ENCODE results near the gene ZBP1.

ZBP1 gene

DNA sequence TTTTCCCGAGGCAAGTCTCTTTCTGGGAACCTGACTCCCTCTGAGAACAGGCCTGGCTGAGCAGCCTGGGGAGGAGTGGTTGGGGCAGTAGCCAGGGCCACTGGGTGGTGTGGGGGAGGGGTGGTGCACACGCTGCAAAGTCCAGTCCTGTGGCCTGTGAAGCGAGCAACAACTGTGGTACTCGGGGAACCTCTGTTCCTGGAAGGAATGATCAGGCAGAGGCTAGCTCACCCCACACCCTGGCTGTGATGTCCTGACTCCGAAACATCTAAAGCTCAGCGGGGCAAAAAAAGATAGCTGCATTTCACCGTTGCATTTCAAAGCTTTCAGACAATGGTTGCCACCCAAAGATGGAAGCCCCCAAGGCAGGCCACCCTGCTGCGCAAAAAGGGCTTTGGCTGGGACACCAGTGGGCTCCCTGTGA is 33.8 kb downstream of the ZBP1 start:
- DNase-seq (ENCODE audit: low read depth in 3 of 3): no peak

DNA sequence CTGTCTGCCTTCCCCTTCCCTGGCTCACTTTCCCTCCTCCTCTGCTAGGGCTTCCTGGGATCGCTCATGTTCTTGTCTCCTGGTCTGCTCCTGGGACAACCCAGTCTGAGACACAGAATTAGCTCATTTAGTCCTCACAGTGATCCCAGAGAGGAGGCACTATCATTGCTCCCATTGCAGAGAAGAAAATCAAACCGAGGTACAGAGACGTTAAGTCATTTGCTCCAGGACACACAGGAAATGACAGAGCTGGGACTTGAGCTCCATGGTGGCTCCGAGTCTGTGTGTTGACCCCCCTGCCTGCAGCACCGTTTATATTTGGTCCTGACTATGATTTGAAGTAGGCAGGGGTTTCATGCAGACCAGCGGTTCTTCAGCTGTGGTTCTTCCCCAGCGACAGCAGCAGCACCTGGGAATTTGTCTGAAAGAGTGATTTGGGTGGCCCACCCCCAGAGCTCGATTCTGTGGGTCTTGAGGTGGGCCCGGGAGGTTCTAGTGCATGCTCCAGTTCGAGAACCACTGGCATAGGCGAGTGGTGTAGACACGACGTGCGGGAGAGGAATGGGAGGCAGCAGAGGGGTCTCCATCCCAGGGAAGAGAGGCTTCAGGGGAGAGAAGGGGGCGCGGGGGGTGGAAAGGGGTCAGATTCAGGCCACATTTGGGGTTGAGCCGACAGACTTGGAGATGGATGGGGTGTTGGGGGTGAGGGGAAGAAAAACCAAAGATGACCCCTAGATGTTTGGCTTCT is 34.6 kb downstream of the ZBP1 start:
- DNase-seq (ENCODE audit: low read depth in 3 of 3): no peak

DNA sequence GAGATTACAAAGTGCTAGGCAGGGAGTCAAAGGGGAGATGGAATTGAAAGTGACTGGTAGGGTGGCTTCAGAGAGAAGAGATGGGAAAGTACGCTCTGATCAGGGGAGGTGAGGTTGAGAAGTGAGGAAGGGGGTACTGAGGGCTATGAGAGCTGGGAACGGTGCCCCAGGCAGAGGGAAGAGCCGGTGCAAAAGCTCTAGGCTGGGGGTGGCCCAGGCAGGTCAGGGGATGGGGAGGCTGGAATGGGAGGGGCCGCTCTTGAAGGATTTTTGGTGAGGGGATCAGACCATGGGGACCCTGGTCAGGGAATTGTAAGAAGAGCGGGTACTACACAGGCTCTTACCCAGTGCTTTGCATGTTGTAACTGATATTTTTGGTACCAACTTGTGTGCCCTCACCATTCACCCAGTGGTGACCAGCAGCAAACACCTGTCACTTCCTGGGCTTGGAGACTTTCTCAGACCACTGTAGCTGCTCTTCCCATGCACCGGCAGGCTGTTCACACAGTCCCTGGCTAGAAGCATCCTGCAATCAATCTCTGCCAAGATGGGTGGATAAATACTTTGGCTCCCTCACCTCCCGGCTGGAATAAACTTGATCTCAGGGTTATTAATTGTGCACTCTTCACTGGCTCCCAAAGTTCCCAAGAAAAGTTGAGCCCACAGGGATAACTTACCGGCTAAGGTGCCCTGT is 35.3 kb downstream of the ZBP1 start:
- no peak for DNase-seq (ENCODE audit: low read depth in 3 of 3)

DNA sequence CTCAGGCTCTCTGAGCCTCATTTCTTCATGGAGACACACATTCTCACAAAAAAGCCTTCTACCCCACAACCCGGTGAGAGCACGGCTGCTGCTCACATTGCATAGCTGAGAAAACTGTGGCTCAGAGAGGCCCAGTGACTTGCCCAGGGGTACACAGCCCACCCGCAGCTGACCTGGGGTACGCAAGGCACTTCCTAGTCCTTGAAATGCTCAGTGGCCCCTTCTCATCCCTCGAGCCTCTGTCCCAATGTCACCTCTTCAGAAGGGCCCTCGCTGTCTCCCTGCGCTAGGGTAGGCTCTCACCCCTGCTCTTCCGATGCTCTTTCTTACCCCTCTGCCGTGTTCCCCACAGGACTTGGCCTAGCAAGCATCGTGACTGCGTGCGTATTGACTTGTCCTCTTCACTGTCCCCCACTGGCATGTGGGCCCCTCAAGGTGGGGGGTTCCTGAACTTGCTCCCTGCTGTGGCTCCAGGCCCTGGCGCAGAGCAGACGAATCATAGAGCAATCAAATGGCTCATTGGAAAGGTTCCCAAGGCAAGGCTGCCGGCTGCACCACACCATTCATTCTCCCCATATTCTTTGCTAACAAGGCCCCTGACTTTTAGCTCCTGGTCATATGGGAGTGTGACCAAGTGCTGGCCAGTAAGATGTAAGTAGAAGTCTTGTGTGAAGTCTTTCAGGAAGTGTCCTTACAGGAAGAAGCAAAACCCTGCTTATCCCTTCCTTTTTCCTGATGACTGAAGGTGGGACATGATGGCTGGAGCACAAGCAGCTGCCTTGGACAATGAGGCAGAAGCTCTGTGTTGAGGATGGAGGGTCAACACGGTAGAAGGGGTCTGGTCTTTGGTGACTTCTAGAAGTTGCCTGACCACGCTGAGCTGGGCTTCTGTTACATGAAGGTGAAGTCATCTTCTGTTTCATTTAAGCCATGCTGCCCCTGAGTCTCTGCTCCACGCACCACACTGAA is 36.7 kb downstream of the ZBP1 start:
- DNase-seq (ENCODE audit: low read depth in 3 of 3): no peak

DNA sequence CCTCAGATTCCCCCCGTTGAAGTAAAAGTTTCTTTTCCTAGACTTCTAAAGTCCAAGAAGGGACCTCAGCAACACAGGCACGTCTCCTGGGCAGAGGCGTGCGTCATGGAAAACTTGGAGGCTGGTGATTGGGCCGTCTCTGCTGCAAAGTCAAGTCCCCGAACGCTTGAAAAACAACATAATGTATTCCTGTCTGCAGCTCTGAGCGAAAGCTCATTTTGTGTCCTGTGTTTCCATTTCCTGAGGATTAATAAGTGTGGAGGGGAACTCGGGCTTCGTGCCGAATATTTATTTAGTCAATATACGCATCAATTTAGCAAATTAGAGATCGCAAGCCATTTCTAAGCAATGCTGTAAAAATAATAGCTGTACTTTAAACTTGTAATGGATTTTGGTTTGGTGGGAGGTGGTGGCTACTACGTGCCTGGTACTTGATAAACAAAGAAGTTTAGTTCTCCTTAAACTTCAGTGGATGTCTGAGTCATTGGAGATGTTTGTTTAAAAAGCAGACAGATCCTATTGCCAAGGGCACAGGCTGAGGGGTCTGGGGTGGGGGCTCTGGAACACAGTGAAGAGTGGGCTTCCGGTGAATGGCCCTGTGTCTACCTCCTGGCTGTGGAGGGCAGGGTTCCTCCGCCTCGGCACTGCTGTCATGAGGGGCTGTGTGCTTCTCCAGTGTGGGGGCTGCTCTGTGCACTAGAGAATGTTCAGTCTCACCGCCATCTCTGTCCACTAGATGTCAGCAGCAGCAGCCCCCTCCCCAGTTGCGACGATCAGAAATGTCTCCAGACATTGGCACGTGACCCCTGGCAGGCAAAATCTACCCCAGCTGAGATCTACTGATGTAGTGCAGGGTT is 37.6 kb downstream of the ZBP1 start:
- no peak for DNase-seq (ENCODE audit: low read depth in 3 of 3)

DNA sequence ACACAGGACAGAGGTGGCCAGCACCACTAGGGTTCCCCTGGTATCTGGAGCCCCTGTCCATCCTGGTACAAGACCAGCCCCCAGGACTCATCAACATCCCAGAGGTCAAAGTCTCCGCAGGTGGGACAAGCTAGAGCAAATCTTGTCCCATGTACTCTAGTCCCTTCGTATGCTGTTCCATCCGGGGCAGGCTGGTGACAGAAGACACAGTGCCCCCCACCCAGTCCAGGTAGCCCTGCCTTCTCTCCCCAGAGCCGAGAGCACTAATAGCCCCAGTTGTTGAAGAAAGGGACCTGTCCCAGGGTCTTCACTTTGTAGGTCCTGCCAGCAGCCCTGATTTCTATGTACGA is 38.2 kb downstream of the ZBP1 start:
- no peak for DNase-seq (ENCODE audit: low read depth in 3 of 3)

DNA sequence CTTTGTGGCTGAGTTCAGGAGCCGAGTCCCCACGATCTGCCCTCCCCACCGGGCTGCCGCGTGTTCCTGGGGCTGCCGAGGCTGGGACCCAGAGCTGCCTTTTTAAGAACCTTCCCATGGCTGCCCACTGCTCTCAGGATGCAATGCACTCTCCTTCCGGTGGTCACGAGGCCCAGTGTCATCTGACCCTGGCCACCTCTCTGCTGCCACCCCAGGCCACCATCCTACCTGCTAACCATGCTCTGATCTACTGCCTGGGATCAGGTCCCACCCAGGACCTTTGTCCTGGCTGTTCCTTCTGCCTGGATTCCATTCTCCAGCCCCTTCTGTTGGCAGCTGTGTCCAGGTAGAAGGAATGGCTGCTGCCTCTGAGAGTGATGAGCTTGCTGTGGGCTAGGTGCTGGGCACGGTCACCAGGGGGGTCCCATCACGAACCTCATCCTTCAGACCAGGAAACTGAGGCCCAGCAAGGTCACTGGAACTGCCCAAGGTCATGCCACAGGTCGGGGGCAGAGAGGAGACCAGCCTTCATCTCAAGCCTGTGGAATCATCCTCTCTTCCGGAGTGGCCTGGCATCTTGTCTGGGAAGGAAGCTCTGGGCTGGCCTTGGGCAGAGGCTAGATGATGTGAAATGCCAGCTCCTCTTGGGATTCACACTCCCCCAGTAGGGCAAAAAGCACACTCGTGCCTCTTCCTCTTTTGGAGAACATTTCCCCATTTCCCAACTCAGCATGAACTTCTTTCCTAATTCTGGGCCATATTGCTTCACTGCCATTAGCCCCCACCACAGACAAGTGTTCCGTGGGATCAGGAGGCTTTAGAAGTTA is 38.8 kb downstream of the ZBP1 start:
- DNase-seq (ENCODE audit: low read depth in 3 of 3): no peak

DNA sequence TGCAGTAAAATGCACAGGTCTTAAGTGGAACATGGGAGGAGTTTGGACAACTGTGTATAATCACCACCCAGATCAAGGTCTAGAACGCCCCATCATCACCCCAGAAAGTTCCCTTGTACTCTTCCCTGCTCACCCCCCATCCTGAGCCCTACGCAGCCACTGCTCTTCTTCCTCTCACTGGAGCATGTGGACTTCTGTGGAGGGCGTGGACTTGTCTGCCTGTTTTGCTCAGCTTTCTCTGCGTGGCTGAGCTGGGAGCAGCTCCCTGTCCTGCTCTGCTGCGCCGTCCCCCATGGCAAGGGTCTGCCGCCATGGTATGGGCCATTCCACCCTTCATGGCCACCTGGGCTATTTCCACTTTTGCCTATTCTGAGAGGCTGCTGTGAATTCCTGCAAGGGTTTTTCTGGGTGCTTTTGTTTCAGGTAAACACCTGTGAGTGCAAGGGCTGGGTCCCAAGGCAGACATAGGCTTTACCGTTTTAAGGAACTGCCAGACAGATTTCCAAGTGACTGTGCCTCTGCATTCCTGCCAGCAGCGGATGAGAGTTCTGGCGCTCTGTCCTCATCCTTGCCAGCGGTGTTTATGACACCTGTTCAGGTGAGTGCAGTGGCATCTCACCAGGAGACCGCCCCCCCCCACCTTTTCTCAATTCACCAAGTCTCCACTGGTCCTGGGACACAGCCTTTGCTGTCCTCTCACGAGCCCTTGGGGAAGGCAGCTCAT is 39.6 kb downstream of the ZBP1 start:
- DNase-seq (ENCODE audit: low read depth in 3 of 3): no peak

DNA sequence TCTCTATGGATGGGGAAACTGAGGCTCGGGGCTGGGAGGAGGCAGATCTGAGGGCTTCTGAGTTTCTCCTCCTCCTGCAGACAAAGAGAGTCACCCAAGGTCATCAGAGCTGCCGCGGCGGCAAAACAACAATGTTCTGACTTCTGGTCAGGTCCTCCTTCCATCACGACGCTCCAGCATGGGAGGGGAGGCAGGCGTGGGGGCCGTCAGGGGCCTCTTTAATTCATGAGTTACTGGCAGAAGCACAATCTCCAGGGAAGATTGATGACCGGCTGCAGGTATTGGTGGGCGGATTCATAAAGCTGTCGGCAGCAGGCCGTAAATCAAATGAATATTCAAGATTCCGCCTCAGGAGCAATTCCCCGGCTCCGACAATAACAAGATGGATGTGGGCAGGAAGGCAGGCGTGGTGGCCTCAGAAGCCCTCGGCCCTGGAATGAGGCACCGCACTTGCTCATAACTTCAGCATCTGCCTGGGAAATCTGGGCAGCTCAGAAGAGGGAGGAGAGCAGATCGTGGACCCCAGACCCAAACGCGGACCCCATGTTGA is 40.3 kb downstream of the ZBP1 start:
- no peak for DNase-seq (ENCODE audit: low read depth in 3 of 3)

DNA sequence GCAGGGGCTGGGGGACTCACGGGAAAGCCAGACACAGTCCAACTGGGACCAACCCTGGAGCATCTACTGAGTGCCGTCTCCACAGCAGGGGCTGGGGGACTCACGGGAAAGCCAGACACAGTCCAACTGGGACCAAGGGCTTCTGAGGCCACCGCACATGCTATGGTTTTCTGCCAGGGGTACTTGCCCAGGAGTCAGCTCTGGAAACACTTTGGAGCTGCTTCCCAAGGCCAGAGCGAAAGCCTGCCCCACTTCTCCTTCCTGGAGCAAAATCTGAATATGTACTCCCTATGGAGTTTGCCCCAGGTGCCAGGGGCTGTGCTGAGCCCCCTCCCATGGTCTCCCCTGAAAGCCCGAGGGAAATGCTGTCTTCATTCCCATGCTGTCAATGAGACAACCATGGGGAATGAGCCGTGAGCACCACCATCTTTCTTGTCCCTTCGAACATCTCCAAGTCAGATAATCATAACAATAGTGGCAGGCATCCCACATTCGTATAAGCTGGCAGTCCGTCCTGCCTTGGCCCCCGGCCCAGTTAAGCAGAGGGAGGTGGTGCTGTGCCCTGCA is 40.8 kb downstream of the ZBP1 start:
- DNase-seq (ENCODE audit: low read depth in 3 of 3): no peak

DNA sequence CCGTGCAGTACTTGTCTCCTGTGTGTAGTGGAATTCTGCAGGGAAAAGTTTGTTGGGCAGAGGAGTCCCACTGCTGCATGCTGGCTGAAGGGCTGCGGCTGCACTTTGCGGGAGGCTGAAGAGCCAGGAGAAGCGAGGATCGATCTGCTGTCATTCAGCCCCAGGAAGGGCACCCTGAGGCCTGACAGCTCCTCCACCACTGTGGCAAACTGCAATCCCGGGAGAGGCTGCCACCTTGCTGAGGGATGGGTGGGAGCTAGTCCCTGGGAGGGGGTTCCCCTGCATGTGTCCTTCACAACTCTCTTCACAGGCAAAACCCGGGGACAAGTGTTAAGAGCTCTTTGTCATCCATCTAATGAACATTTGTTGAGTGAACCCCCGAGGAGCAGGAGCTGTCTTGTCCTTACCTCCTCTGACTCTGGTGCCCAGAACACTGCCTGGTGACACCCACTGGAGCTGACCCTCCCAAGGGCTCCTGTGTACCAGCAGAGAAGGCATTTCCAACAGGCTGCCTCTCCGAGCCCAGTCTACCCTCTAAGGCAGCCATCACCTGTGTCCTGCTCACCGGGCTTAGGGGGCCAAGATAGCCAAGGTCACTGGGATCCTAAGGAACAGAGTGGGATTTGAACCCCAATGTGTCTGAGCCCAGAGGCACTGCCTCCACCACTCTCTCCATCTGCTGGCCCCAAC is 41.6 kb downstream of the ZBP1 start:
- DNase-seq (ENCODE audit: low read depth in 3 of 3): no peak

DNA sequence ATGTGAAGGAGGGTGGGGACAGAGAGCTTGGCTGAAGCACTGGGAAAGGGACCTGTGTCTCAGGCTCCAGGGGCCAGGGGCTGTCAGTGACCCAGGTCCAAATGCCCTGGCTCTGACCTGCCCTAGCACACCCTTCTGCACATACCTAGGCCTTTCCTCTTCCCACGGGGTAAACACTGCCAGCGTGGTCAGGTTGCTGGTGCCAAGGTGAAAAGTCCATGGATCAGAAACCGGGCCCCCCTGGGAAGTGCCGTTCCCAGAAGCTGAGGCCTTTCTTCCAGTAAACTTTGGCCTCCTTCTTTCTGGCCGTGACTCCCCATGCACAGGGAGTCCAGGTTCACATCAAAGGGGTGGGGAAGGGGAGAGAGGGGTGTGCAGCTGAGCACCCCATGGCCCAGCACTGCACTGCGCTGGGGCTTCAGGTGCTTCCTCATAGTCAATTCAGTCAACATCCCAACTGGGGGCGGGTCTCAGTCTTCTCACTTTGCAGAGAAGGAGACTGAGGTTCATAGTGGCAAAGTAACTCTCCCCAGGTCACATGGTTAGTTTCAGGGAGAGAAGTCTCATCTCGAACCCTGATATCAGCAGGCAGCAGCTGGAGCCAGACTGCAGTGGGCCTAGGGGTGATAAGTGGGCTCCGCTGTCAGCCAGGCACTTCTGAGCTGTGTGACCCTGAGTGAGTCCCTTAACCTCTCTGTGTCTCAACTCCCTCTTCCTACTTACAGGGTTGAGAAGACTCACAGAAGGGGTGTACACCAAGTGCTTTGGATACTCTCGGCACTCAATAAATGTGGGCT is 42.3 kb downstream of the ZBP1 start:
- no peak for DNase-seq (ENCODE audit: low read depth in 3 of 3)

DNA sequence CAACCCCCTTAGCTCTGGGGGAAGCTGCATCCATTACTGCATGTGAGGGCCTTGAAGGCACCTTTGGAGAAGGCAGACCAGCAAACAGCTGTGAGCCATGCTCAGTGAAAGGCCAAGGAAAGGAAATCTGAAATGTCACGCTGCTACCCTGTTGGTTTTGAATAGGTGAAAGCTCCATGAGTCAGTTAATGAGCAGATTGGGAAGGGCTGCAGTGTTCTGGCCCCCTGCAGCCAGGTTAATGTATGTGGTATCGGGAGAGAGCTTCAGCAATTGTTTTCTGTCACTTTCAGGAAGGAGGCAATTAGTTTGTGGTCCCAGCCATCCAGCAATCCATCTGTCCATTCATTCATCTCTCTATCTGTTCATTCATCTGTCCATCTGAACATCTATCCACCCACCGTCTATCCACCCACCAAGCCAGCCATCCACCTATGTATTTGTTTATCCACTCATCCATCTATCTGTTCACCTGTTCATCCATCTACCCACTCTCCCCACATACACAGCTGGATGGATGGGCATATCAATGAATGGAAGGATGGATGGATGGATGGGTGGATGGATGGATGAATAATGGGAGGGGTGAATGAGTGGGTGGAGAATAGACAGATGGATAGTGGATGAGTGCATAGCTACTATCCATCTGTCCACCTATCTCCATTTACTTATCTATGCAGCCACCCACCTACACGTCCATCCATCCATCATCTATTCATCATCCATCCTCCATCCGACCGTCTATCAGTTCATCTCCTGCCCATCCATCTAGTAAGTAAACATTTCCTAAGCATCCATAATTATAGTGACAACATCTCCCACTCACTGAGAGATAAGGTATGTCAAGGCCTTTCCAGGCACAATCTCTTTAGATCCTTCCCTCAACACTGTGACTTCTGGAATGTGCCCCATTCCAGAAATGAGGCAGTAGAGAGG is 43.3 kb downstream of the ZBP1 start:
- no peak for DNase-seq (ENCODE audit: low read depth in 3 of 3)

DNA sequence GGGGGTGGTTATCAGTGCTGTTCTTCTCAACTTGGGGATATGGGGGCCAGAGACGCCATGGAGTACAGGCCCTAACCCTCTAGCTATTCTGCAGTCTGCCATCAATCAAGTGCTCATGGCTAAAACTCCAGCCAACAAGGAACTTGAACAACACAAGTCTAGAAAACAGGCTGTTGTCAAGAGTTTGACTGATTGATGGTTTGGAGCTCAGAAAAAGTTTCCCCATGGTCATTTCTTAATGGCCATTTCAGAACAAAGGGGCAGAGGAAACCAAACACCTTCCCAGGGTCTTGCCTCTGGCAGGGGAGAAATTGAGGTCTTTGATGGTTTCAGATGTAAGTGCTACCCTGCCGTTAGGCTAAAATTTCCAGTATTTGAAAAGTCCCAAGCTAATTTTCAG is 44.2 kb downstream of the ZBP1 start:
- no peak for DNase-seq (ENCODE audit: low read depth in 3 of 3)

DNA sequence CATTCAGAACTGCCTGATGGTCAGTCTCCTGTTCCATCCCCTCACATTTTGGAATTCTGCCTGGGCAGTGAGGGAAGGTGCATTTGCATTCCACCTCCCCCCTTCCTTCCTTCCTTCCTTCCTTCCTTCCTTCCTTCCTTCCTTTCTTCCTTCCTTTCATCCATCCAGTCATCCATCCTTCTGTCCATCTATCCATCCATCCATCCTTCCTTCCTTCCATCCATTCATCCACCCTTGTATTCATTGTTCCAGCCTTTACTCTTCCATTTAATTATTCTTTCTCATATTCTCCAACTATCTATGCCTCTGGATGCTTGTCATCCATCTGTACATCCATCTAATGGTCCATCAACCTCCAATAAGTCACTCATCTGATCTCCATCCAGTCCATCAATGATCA is 45.3 kb downstream of the ZBP1 start:
- no peak for DNase-seq (ENCODE audit: low read depth in 3 of 3)

DNA sequence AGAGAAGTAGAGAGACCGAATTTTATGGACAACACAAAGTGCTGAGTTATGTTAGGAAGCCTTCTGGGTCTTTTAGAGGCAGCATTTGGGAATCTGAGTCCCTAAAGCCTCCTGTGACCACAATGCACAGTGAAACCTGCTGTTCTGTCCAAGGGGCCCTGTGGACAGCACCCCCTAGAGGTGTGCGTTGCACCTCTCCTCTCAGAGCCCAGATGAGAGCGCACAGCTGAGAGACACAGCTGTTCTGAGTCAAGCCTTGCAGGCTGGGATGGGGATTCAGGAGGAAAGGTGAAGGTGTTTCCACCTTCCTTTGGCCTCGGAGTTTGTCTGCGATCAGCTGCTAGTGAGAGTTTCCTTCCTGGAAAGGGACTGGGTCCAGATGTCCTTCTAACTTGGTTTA is 46.3 kb downstream of the ZBP1 start:
- no peak for DNase-seq (ENCODE audit: low read depth in 3 of 3)

DNA sequence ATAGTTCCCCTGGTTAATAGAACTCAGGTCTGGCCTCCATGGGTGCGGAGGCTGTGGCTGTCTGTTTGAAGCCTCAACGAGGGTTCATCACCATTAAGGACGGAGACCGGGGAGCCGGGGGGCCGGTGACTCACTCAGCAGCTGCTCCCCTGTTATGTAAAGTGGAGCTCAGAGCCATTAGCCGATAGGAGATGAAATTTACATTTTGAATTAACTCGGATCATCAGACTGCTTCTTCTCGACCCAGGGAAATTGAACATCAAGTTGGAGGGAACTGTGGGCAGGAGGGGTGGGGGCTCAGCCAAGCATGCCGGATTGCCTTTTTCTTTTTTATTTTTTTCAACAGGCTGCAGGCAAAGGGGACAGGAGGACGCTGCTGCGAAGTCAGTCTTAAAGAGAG is 47.0 kb downstream of the ZBP1 start:
- DNase-seq (ENCODE audit: low read depth in 3 of 3): no peak

Measured in stimulated activated CD4-positive, alpha-beta T cell treated with anti-CD3 and anti-CD28 coated beads, TNF-alpha, amount 100 ng/mL, for 24 hours (primary cell).